ENCODE results near the gene IGFL2.

Gene IGFL2

GRCh38 chr19:46131485-46132143, 16.4 kb upstream of the IGFL2 start:
- no peak overlapping the region for H3K27ac ChIP-seq
- no peak for TF ChIP-seq ZFX (IDR thresholded peaks at IDR 0.05; ENCODE audit: borderline replicate concordance)
- TF ChIP-seq CTCF (IDR thresholded peaks at IDR 0.05) = no peak

GRCh38 chr19:46132508-46133100, 15.4 kb upstream of the IGFL2 start:
- TF ChIP-seq CTCF (IDR thresholded peaks at IDR 0.05) = no peak
- no peak for TF ChIP-seq ZFX (IDR thresholded peaks at IDR 0.05; ENCODE audit: borderline replicate concordance)
- H3K27ac ChIP-seq = peak overlapping the region; percentile 51

GRCh38 chr19:46133101-46133627, 14.9 kb upstream of the IGFL2 start:
- no peak for TF ChIP-seq ZFX (IDR thresholded peaks at IDR 0.05; ENCODE audit: borderline replicate concordance)
- TF ChIP-seq CTCF (IDR thresholded peaks at IDR 0.05) = no peak
- H3K27ac ChIP-seq = peak overlapping the region; percentile 51

- TF ChIP-seq CTCF (IDR thresholded peaks at IDR 0.05) (no peak), ZFX (IDR thresholded peaks at IDR 0.05; ENCODE audit: borderline replicate concordance) (no peak)
- H3K27ac ChIP-seq = peak overlapping the region; percentile 51
These were observed 14.2 kb upstream of the IGFL2 start for GRCh38 chr19:46133777-46134241.

- no peak overlapping the region for H3K27ac ChIP-seq
- no peak for TF ChIP-seq ZFX (IDR thresholded peaks at IDR 0.05; ENCODE audit: borderline replicate concordance)
- TF ChIP-seq CTCF (IDR thresholded peaks at IDR 0.05) = no peak
These were observed 13.5 kb upstream of the IGFL2 start for GRCh38 chr19:46134527-46134926.

GRCh38 chr19:46137915-46138473, 10.0 kb upstream of the IGFL2 start:
- TF ChIP-seq CTCF (IDR thresholded peaks at IDR 0.05) = no peak
- TF ChIP-seq ZFX (IDR thresholded peaks at IDR 0.05; ENCODE audit: borderline replicate concordance) = no peak
- no peak overlapping the region for H3K27ac ChIP-seq

- no peak overlapping the region for H3K27ac ChIP-seq
These were observed 6.6 kb upstream of the IGFL2 start for GRCh38 chr19:46141421-46141820.

More at GRCh38 chr19:46141421-46141820, 6.6 kb upstream of the IGFL2 start:
- no peak for TF ChIP-seq CTCF (IDR thresholded peaks at IDR 0.05)
- TF ChIP-seq ZFX (IDR thresholded peaks at IDR 0.05; ENCODE audit: borderline replicate concordance) = no peak

Measured in 22Rv1 (cell line).